Coronary artery (tissue), 2 donors: ENCODE data around the gene CA5B.

Experiments used
- DNase-seq: peaks from one replicate; pipeline ENCODE4 v3.0.0-alpha.2; 2017; ENCODE audit warnings: low spot score
- H3K27ac ChIP-seq, 2 donors: fragments of 200-600 bp; sonication (generic); one replicate each; pipeline ENCODE4 v1.5.1; 2016 to 2019
- H3K4me3 ChIP-seq: fragments of 200-600 bp; sonication (generic); 2 replicates; pipeline ENCODE4 v1.5.1; 2016; ENCODE audit warnings: mild to moderate bottlenecking, moderate library complexity
- TF ChIP-seq, protein P1 (sequence below): fragments of 200-600 bp; sonication (generic); IDR thresholded peaks from one replicate; pipeline ENCODE4 v1.5.1; 2019; ENCODE audit warnings: antibody characterized with exemption

CA5B gene

DNA sequence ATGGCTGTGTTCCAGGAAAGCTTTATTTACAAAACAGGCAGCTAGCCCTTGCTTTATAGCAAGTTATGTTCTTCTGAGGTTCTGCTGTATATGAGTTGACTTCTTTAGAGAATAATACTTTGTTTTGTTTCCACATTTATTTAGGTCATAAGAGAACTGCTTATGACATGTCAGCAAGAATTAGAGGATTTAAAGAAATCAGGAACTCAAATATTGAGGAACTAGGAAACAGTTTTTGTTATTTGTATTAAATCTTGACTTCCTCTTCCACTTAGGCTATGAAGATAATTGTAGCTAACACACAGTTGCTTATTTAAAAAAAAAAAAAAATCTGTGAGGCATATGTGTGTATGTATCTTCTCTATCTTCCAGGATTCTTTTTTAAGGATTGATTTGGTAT lies 66.5 kb downstream of the CA5B start:
- Histone ChIP-seq H3K4me3 (no peak overlapping the region), H3K27ac (no peak overlapping the region)
- TF ChIP-seq, protein P1, sequence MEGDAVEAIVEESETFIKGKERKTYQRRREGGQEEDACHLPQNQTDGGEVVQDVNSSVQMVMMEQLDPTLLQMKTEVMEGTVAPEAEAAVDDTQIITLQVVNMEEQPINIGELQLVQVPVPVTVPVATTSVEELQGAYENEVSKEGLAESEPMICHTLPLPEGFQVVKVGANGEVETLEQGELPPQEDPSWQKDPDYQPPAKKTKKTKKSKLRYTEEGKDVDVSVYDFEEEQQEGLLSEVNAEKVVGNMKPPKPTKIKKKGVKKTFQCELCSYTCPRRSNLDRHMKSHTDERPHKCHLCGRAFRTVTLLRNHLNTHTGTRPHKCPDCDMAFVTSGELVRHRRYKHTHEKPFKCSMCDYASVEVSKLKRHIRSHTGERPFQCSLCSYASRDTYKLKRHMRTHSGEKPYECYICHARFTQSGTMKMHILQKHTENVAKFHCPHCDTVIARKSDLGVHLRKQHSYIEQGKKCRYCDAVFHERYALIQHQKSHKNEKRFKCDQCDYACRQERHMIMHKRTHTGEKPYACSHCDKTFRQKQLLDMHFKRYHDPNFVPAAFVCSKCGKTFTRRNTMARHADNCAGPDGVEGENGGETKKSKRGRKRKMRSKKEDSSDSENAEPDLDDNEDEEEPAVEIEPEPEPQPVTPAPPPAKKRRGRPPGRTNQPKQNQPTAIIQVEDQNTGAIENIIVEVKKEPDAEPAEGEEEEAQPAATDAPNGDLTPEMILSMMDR, result no peak
- DNase-seq, result no peak

- no peak overlapping the region for H3K4me3 ChIP-seq
- no peak overlapping the region for H3K27ac ChIP-seq
- DNase-seq, result no peak
- TF ChIP-seq, protein P1, result no peak
Measured at GRCh38 chrX:15808254-15808653, 70.2 kb downstream of the CA5B start.

GRCh38 chrX:15812192-15812938 lies 74.3 kb downstream of the CA5B start:
- no peak for DNase-seq
- TF ChIP-seq, protein P1, result no peak
- Histone ChIP-seq H3K4me3 (no peak overlapping the region), H3K27ac (no peak overlapping the region)

DNA sequence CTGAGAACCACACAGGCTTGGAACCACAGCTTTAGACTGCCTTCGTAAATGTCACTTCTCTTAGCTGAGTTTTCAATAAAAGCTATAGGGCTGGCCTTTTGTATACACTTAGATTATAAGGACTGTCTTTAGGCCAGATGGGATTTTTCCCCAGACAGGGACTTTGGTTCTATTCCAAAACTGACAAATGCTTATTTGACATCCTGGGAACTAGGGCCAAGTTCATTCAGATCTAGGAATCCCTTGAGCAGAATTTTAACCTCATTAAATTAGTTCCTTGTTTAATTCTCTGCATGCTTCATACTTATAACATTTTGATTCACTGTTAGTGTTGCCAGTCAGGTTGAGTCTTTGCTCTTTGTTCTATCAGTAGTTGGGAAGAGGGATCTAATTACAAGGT lies 75.3 kb downstream of the CA5B start:
- TF ChIP-seq, protein P1, result no peak
- H3K4me3 ChIP-seq, result no peak overlapping the region
- no peak for DNase-seq
- H3K27ac ChIP-seq, result no peak overlapping the region

DNA sequence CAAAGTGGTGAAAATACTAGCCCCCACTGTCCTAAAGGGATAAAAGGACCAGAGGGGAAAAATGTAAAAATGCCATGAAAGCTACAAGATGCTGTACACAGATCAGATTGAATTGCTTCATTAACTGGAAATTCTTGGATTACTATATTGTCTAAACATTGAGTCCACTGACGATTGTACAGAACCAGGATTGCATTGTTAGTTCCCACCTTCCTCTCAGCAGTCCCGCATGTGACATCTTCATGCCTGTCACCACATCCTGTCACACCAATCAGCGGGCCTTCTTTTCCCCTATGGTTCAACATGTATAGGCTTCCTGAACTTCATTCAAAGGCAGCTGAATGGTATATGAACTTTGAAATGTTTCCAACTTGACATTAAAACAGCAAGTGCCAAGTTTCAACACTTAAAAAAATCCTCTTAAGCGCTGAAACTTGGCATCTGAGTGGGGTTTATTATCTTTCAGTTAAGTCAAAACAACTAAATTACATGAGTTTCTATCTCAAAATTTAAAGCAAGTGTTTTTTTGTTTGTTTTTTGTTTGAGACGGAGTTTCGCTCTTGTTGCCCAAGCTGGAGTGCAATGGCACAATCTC lies 76.8 kb downstream of the CA5B start:
- no peak overlapping the region for H3K27ac ChIP-seq
- TF ChIP-seq, protein P1, result no peak
- no peak for DNase-seq
- H3K4me3 ChIP-seq, result no peak overlapping the region

DNA sequence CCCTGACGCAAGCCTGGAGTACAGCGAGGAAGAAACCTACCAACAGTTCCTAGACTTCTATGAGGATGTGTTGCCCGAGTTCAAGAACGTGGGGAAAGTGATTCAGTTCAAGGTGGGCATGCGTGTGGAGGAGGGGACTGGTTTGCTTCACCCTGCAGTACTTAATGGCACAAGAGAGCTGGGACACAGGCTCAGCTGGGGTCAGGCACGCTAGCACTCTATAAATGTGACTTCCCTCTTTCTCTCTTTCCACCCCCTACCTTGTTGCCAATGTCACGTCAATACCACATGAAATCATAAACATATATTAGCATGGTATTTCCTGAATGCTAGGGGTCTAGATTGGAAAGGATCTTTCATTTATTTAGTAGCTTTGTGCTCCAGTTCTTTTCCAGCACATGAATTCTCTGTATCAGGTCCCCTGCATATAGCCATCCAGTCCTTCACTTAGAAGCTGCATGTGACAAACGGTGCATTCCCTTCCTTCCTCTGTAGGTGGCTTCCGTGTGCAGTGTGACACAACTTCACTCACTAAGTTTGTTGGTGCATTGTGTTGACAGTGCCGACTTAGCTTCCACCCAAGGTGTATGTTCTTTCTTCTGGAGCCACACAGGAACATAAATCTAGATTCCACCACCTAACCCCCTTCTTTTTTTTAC lies 77.8 kb downstream of the CA5B start:
- TF ChIP-seq, protein P1, result no peak
- DNase-seq, result no peak

More for the DNA sequence above, 77.8 kb downstream of the CA5B start:
- H3K27ac ChIP-seq, result no peak overlapping the region
- no peak overlapping the region for H3K4me3 ChIP-seq
